Hematopoietic multipotent progenitor cell (in vitro differentiated cells): ENCODE data around the gene DPH7. TPM values are rescaled to one million over a fixed set of nuclear protein-coding genes. Genes with fewer than 3 reads are reported as not detected.
"Not testable (repeated sequence)": the region's sequence is repeated elsewhere in the genome, so short reads cannot be mapped to it uniquely, and the experiment has no call there.

Experiments
- DNase-seq, 3 donors: peaks; one replicate each; pipeline ENCODE4 v3.0.0-alpha.2; 2011 to 2015; ENCODE audit warnings: low read depth in 2 of 3, low spot score in 2 of 3
- total RNA-seq: library from RNA; depleted of rRNA; stranded (reverse); fragments of >200 nt; gene quantifications from one replicate; pipeline ENCODE4 v1.2.3, GENCODE V29; 2012

The DPH7 gene
- total RNA-seq: 25.0 TPM

GRCh38 chr9:137578518-137579258 lies at the start of gene DPH7:
DPH7 (minus strand) TSS chr9:137578925; CDS start chr9:137578777, 148 bp downstream.
- peak; percentile 80 to 92 (median 92) for DNase-seq

- DNase-seq: not testable (repeated sequence)
Observed at GRCh38 chr9:137627406-137627805, 48.7 kb upstream of the DPH7 start.

- DNase-seq: no peak
Observed at GRCh38 chr9:137626464-137626863, 47.7 kb upstream of the DPH7 start.

- not testable (repeated sequence) for DNase-seq
Observed at GRCh38 chr9:137622211-137622610, 43.5 kb upstream of the DPH7 start.

GRCh38 chr9:137621131-137621757 lies 42.5 kb upstream of the DPH7 start:
- peak in 1 of 3 donors; percentile 49 for DNase-seq

- no peak for DNase-seq
Observed at GRCh38 chr9:137620581-137620980, 41.9 kb upstream of the DPH7 start.

GRCh38 chr9:137620048-137620405 lies 41.3 kb upstream of the DPH7 start:
- DNase-seq: no peak

GRCh38 chr9:137619240-137620047 lies 40.7 kb upstream of the DPH7 start:
- peak in 1 of 3 donors; percentile 52 for DNase-seq

- peak; percentile 86 to 95 (median 91) for DNase-seq
Observed at GRCh38 chr9:137618105-137619067, 39.7 kb upstream of the DPH7 start, which contains the start of gene EHMT1. EHMT1 (plus strand) TSS chr9:137619005; CDS start chr9:137619029, 24 bp downstream.

GRCh38 chr9:137615387-137615871 lies 36.7 kb upstream of the DPH7 start:
- no peak for DNase-seq

- no peak for DNase-seq
Observed at GRCh38 chr9:137614631-137615386, 36.1 kb upstream of the DPH7 start.

GRCh38 chr9:137613738-137614523 lies 35.2 kb upstream of the DPH7 start:
- DNase-seq: no peak

GRCh38 chr9:137613259-137613658 lies 34.5 kb upstream of the DPH7 start:
- no peak for DNase-seq

- no peak for DNase-seq
Observed at GRCh38 chr9:137612741-137613142, 34.0 kb upstream of the DPH7 start.

- peak in 1 of 3 donors; percentile 47 for DNase-seq
Observed at GRCh38 chr9:137611623-137612609, 33.2 kb upstream of the DPH7 start.

- no peak for DNase-seq
Observed at GRCh38 chr9:137610944-137611343, 32.2 kb upstream of the DPH7 start.

- no peak for DNase-seq
Observed at GRCh38 chr9:137607141-137607857, 28.6 kb upstream of the DPH7 start.
